Activated CD4-positive, alpha-beta T cell treated with anti-CD3 and anti-CD28 coated beads for 48 hours (primary cell): ENCODE data around the gene MSRB1.
"Not testable (repeated sequence)": the region's sequence is repeated elsewhere in the genome, so short reads cannot be mapped to it uniquely, and the experiment has no call there.

Experiments
- DNase-seq: peaks from one replicate; pipeline ENCODE4 v3.0.0-alpha.2; 2020

Gene MSRB1

DNA sequence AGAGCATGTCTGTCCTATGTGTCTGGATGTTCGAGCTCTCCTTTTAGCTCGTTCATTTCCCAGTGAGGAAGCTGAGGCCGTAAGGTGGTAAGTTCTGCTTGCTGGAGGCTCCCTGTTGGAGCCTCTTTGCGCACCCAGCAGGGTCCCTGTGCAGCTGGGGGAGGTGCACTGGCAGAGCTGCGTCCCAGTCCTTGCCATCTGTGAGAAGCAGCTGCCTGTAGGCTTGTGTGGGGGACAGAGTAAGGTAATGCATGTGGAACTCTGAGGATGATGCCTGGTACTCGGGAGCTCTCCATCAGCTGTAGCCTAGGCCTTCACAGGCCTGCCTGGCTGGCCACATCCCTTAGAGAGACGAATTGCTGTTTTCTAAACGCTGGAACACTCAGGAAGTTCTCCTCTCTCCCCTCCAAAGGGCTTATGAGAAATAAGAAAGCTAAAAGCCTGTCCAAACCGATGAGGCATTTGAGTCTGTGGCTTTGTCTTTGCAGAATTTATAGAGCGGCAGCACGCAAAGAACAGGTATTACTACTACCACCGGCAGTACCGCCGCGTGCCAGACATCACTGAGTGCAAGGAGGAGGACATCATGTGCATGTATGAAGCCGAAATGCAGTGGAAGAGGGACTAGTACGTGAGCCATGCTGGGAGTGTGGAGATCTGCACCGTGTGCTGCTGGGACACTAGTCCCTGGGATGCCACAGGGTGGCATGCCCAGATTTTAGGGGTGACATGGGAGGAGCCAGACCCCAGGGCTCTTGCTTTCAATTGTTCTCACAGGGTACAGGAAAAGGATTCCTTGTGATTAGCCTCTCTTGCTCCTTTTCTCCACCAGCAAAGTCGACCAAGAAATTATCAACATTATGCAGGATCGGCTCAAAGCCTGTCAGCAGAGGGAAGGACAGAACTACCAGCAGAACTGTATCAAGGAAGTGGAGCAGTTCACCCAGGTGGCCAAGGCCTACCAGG is 17.9 kb upstream of the MSRB1 start:
- DNase-seq, result peak; percentile 76

DNA sequence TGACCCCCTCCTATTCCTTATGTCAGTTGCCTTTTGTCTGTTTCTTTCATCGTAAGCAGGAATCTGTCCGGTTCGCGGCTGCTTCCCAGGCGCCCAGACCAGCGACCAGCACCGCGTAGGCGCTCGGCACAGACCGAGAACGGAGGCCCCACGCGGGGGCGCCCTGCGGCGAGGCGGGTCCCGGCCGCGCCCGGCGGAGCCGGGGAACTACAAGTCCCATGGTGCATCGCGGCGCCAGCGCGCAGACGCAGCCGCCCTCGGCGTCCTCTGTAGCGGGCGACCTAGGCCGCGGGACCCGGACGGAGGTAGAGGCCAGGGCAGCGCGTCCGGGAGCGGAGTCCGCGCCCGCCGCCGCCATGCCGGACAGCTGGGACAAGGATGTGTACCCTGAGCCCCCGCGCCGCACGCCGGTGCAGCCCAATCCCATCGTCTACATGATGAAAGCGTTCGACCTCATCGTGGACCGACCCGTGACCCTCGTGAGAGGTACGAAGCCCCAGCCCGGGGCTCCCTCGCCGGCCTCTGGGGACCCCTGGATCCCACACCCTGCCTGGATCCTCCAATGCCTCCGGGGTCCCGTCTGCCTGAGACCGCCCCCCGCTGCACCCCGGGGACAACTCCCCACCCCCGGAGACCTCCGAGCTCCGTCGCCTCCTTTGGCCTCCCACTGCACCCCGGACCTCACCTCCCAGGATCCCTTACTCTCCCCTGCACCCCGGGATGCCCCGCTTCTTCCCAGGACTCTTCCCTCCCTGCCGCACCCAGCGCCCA is 16.5 kb upstream of the MSRB1 start, which contains the start of gene NDUFB10:
Gene NDUFB10 (plus strand): TSS at position 270 of the 771 bp plus-strand sequence. CDS start 87 bp downstream, at position 357.
- peak; percentile 95 for DNase-seq

DNA sequence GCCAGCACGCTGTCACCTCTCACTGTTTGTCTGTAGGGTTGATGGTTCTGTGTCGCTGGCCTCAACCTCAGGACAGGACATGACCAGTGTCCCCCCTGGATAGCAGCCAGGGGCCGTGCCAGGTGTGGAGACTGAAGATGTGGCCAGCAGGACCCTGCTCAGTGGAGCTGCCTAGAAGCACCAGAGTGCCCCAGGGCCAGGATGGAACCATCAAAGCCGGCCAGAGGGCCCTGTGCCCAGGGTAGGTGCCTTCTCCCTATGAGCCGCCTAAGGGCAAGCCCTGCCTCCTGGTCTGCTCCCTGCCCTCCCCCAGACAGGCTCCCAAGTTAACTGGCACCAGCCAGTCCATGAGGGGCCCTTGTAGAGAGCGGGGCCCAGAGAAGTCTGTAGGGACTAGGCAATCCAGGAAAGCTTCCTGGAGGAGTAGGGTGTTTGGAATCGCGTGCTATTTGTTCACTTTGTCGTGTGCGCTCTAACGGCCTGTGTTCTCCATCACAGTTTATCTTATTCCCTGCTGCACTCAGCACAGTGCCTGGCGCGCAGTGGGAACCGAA is 15.8 kb upstream of the MSRB1 start:
- DNase-seq, result no peak

DNA sequence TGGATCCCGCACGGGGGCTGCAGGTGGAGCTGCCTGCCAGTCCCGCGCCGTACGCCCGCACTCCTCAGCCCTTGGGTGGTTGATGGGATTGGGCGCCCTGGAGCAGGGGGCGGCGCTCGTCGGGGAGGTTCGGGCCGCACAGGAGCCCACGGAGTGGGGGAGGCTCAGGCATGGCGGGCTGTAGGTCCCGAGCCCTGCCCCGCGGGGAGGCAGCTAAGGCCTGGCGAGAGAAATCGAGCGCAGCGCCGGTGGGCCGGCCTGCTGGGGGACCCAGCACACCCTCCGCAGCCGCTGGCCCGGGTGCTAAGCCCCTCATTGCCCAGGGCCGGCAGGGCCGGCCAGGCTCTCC is 15.1 kb upstream of the MSRB1 start:
- not testable (repeated sequence) for DNase-seq

DNA sequence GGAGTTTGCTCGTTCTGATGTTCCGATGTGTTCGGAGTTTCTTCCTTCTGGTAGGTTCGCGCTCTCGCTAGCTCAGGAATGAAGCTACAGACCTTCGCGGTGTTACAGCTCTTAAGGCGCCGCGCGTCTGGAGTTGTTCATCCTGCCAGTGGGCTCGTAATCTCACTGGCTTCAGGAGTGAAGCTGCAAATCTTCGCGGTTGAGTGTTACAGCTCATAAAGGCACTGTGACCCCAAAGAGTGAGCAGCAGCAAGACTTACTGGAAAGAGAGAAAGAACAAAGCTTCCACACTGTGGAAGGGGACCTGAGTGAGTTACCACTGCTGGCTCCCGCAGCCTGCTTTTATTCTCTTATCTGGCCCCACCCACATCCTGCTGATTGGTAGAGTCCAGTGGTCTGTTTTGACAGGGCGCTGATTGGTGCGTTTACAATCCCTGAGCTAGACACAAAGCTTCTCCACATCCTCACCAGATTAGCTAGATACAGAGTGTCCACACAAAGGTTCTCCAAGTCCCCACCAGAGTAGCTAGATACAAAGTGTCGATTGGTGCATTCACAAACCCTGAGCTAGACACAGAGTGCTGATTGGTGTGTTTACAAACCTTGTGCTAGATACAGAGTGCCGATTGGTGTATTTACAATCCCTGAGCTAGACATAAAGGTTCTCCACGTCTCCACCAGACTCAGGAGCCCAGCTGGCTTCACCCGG is 14.6 kb upstream of the MSRB1 start:
- not testable (repeated sequence) for DNase-seq

DNA sequence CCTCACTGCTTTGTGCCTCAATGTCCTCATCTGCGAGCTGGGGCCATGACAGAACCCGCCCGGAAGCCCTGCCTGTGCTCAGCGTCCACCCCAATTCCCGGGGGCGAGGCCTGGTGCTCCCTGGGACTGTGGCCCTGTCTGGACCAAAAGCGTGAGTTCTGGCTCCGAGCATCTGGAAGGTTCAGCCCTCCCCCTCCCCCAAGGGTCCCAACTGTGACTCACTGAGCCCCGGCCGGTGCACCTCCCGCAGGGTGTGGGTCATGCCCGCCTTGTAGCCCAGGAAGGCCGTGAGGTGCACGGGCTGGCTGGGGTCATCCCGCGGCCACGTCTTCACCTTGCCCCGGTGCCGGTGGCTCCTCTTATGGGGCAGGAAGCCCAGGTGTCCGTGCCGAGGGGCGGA is 10.7 kb upstream of the MSRB1 start:
- DNase-seq, result no peak

DNA sequence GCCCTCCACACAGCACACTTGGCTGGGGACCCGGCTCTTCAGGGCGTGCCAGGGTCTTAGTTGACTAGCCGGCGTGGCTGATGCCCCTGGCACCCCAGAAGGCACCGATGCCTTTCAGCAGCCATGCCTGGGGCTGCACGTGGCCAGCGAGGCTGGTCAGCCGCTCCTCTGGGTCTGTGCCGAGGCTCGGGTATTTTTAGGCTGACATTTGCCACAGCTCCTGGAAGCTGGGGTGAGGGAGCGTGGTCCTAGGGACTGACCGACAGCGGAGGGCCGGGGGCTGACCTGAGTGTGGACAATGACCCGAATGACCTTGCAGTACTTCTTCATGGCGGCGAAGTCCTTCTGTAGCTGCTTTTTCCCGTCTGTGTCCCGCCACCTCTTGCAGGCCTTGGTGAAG is 7.6 kb upstream of the MSRB1 start:
- no peak for DNase-seq

DNA sequence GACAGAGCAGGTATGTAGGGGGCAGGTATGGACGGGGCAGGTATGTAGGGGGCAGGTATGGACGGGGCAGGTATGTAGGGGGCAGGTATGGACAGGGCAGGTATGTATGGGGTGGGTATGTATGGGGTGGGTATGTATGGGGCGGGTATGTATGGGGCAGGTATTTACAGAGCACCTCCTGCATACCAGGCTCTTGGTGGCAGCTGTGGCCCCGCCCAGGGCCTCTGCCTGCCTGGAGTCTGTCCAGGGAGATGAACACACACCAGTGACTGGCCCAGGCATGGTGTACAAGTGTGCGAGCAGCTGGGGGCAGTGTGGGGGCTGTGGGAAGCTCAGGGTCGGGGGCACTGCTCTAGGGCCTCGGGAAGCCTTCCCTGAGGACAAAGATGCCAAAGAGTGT is 7.0 kb upstream of the MSRB1 start:
- no peak for DNase-seq

DNA sequence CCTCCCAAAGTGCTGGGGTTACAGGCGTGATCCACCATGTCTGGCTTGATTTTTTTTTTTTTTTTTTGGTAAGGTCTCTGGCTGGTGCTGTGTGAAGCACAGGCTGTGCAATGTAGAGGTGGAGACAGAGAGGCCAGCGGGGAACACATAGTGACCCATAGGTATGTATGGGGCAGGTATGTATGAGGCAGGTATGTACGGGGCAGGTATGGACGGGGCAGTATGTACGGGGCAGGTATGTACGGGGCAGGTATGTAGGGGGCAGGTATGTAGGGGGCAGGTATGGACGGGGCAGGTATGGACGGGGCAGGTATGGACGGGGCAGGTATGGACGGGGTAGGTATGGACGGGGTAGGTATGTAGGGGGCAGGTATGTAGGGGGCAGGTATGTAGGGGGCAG is 6.5 kb upstream of the MSRB1 start:
- no peak for DNase-seq

DNA sequence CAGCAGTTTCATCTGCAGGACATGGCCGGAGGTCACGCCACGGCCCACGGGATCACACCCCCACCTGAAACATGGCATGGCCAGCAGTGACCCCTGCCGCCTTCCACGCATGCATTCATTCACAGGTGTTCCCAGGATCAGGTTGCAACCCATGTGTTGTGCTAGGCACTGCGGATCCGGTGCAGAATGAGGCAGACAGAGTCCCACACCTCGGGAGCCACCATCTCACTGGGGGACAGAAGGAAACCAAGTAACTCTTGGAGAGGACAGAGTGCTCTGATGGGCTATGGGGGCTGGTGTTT is 4.3 kb upstream of the MSRB1 start:
- DNase-seq, result no peak

DNA sequence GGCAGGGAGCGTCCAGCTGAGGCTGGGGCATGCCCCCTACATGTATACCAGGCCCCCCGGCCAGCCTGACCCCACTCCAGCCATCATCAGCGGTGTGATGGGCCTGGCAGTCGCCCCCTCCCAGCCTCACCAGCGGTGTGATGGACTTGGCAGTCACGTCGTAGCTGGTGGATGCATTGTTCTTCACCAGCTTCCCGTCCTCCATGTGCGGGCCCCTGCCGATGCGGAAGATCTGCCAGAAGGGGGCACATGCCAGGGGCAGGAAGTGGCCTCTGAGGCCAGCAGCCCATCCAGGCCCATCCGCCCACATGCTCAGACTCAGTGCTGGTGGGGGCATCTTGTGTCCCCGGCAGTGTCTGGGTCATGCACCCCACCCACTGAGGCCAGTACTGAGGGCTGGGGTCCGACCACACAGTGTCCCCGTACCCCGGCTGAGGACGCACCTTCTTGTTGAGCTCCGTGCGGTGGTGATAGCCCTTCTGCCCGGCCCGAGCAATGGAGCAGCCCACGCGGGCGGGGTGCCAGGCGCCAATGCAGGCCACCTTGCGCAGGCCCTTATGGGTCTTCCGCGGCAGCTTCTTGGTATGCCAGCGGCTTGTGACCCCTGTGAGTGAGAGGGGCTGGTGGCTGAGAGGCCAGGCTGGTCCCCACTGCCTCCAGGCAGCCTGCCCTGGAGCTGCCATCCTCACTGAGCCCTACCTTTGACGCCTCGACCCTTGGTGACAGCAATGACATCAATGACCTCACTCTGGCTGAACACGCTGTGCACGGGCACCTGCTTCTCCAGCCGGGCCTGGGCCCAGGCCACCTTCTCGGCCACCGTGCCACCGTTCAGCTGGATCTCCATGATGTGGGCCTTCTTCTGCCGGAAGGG is 3.7 kb upstream of the MSRB1 start:
- no peak for DNase-seq

DNA sequence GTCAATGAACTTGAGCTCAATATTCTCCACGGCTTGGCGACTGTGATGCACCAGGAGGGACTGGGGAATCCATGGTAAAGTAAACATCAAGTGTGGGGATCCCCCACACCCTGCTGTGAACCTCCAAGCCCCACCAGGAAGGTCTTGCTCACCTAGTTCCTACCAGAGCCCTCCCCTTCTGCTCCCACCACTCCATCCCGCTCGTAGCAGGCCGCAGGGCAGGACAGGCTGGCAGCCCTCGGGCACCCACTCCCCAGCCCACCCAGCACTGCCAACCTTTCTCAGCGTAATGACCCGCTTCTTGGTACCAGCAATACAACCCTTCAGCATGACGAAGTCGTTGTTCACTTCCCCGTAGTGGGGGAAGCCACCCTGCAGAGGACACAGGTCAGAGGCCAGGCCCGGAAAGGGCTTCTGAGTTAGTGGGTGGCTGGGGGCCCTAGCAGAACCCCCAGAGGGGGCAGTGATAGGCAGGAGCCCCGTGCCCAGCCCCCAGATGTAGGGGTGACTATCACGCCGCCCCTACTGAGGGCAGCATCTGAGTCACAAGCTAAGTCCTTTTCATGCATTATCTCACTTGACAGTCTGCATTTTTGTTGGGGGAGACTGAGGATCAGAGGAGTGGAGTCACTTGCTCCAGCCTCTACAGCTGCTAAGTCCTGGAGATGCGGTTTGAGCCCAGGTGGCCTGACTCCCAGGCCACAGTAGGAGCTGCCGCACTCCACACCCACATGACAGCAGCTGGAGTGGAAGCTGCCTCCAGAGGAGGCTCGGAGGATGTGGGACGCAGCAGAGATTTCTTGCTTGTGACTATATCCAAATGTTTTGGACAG is 2.8 kb upstream of the MSRB1 start:
- no peak for DNase-seq

DNA sequence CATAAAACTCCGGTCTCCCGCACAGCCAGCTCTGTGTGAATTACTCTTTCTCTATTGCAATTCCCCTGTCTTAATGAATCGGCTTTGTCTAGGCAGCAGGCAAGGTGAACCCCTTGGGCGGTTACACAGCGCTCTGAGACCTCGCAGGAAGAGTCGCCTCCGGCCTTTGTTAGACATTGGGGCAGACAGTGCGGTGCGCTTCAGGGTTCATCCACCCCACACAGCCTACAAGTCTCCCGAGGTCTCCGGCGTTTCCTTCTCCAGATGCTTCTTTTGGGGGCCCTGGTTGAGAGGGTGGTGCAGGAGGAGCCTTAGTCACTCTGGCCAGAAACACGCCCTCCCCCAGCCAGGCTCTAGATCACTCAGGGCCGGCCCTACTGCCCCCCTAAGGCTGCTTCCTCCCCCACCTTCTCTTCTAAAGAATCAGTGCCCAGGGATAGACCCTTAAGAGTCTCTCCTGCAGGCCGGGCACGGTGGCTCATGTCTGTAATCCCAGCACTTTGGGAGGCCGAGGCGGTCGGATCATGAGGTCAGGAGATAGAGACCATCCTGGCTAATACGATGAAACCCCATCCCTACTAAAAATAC is 1.7 kb upstream of the MSRB1 start:
- DNase-seq, result no peak

DNA sequence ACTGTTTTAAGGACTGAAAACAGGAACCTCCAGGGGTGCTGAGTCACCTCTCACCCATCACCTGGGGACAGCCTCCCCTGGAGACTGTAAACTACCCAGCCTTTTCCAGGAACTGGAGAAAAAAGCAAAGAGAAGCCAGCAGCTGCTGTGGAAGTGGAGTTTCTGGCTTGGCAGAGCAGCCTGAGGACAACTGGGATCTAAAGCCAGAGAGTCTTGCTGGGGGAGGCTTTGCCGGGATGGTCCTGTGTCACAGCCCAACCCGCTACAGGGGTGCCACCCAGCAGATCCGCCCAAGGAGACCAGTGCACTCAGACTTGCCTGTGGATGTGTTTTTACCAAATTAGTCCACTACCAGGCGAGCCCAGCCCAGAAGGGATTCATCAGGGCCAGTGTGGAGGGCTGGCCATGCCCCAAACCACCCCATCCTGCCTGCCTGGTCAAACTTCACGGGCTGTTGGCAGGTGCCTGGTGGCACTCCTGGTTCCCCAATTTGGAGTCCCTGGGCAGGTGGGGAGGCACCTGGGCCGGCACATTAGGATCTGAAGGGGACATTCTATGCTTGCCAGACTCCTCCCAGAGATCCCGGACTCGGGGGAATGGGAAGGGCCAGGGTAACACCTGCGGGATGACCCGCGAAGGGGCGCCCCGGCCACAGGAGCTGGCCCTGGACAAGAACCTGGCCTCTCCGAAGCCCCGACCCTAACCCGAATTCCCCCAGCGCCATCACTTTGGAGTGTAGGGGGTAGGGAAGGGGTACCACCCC is 771 bp downstream of the MSRB1 start:
- DNase-seq, result peak; percentile 41

DNA sequence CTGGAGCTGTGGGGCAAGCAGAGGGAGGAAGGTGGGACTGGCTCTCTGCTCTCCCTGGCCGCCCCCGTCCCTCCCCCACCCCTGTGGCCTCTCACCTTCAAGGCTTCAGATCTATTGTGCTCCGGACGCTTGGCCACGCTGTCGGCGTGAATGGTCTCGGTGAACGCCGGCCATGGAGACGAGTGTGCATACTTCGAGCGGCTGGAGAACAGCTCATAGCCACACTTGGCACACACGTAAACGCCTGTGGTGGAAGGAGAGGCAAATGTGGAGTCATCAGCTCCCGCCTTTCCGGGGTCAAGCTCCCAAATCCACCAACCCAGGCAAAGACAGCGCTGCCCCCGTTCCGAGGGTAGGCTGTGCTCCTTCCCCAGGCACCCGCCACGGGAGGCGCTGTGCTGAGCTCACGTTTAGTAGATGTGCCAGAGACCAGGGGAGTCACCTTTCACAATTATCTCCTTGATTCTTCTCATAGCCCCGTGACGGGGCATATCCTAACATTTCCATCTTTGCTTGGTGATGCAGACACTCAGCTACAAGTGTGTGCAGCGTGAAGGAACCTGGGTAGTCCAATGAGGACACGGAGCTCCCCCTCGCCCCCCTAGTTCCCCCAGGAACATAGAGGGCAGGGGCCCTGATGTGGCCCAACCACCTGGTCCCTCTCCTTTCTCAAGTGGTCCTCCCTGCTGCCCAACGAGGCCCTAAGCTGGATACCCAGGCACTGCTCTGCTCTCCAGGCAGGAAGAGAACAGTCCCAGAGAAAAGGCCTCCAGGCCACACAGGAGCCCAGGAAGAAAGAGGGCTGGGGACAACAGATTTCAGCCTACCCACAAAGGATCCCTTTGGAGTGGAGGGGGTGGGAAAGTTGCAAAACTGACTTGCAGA is 1.6 kb downstream of the MSRB1 start:
- no peak for DNase-seq

DNA sequence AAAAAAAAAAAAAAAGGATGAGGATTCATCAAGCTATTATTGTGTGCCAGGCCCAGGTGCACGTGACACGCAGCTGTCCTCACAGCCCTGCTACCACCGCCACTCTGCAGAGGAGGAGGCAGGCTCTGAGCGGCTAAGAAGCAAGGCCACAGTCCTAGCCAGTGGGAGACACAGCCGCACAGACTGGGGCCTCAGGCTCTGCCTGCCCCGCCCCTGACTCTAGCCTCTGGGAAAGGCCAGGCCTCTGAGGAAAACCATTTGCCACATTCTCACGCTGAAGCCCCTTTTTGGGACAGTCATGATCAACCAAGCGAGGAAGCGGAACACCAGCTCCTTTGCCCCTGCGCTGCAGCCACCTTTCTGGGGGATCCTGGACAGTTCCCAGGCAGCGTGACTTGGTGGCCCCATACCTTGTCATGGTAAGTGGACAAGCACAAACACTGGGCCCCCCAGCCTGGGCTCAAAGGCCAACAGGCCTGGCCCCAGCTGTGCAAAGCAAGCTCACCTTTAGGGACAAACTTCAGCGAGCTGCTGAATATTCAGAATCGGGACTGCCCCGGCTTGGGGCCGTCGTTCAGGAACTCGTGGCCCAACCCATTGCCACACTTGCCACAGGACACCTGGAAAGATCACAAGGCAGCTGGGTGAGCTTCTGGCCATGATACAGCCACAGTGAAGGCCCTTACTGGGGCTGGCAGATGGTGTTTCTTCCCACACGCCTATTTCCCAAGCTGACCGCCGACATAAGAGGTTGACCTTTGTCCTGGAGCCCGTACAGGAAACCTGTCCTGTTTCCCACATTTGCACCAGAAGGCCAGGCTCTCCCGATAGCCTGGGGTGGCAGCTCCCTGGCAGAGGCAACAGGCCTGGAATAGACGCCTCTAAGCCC is 2.5 kb downstream of the MSRB1 start:
- DNase-seq, result no peak

DNA sequence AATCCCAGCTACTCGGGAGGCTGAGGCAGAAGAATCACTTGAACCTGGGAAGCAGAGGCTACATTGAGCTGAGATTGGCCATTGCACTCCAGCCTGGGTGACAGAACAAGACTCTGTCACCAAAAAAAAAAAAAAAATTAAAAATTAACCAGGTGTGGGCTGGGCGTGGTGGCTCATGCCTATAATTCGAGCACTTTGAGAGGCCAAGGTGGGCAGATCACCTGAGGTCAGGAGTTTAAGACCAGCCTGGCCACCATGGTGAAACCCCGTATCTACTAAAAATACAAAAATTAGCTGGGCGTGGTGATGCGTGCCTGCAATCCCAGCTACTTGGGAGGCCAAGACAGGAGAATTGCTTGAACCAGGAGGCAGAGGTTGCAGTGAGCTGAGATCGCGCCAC is 3.2 kb downstream of the MSRB1 start:
- not testable (repeated sequence) for DNase-seq

DNA sequence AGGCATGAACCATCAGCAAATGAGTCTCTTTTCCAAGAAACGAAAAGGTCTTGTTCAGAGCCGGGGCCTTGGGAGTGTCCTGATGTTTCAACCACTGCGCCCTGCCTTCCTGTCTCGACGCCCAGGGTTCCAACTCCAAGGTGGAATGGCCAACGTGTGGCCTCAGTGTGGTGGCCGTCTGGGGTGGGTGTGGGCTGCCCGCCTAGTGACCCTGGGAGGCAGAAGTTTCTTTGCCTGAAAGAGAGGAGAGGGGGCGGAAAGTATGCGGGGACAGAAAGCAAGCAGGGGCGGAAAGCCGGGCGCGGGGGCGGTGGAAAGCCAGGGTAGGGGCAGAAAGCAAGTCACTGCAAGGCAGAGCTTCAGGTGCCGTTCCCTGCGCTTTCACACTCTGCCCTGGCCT is 4.1 kb downstream of the MSRB1 start:
- DNase-seq, result no peak
